Activated naive CD4-positive, alpha-beta T cell treated with Interleukin-2 at 50 U/mL for 16 hours (primary cell): Measurements from ENCODE around the gene FXR2.
"Not testable (repeated sequence)": the region's sequence is repeated elsewhere in the genome, so short reads cannot be mapped to it uniquely, and the experiment has no call there.

Experiments used
- DNase-seq: peaks from one replicate; pipeline ENCODE4 v3.0.0-alpha.2; 2020

The FXR2 gene

GRCh38 chr17:7627250-7628121 lies 12.8 kb upstream of the FXR2 start, which contains the start of gene SAT2:
TSS of gene SAT2 (minus strand) at chr17:7627821. CDS start at chr17:7627635, 186 bp downstream.
- peak; percentile 84 for DNase-seq

DNA sequence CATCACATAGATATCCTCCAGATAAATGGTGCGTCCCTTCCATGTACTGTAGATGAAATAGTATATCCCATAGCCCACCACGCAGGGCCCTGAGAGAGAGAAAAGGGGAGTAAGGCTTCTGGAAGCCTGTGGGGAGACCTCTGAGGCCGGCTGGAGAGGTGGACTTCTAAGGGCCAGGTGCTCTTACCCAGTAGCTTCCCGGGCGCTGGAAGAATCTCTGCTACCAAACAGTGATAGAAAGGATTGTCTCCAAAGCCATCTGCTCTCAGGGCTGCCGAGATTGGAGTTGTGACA lies 12.2 kb upstream of the FXR2 start:
- DNase-seq = no peak

- no peak for DNase-seq
These were observed 11.6 kb upstream of the FXR2 start for GRCh38 chr17:7626307-7626706.

DNA sequence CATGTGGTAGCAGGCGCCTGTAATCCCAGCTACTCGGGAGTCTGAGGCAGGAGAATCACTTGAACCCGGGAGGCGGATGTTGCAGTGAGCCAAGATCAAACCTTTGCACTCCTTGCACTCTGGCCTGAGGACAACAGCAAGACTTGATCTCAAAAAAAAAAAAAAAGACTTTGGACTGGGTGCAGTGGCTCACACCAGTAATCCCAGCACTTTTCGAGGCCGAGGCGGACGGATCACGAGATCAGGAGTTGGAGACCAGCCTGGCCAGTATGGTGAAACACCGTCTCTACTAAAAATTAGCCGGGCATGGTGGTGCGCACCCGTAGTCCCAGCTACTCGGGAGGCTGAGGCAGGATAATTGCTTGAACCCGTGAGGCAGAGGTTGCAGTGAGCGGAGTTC lies 11.1 kb upstream of the FXR2 start:
- DNase-seq = not testable (repeated sequence)

DNA sequence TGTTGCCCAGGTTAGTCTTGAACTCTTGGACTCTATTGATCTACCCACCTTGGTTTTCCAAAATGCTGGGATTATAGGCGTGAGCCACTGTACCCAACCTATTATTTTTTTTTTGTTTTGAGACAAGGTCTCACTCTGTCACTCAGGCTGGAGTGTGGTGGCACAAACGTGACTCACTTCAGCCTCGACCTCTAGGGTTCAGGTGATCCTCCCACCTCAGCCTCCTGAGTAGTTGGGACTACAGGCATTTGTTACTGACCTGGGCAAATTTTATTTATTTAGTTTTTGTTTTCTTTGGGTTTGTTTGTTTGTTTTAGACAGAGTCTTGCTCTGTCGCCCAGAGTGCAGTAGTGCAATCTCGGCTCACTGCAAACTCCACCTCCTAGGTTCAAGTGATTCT lies 9.0 kb upstream of the FXR2 start:
- DNase-seq = no peak

DNA sequence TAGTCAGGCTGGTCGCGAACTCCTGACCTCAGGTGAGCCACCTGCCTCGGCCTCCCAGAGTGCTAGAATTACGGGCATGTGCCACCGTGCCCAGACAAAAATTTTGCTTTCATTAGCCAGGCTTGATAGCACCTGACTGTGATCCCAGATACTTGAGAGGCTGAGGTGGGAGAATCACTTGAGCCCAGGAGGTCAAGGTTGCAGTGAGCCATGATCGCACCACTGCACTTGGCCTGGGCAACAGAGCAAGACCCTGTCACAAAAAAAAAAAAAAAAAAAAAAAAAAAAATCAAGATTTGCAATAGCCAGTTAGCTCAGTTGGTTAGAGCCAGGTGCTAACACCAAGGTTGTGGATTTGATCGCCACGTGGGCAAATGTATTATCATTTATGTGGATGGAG lies 6.1 kb upstream of the FXR2 start:
- DNase-seq = no peak

- DNase-seq = no peak
These were observed 3.9 kb upstream of the FXR2 start for GRCh38 chr17:7618608-7619007.

DNA sequence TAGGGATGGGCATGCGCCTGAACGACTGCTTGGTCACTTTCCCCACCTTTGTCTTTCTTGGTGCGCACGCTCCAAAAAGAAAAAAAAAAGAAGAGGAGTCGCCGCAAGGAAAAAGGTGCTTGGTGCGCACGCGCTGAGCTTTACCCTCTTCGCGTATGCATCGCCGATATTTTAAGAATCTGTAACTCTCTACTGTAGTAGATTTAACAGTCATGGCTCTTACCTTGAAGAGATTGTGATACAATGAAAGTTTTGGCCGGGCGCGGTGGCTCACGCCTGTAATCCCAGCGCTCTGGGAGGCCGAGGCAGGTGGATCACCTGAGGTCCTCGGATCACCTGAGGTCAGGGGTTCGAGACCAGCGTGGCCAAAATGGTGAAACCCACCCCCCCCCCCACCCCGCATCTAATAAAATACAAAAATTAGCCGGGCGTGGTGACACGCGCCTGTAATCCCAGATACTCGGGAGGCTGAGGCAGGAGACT lies 609 bp upstream of the FXR2 start:
- DNase-seq = no peak

- no peak for DNase-seq
These were observed 800 bp downstream of the FXR2 start for GRCh38 chr17:7613769-7614424.

GRCh38 chr17:7612294-7612640 lies 2.4 kb downstream of the FXR2 start:
- DNase-seq = no peak

- DNase-seq = no peak
These were observed 2.9 kb downstream of the FXR2 start for GRCh38 chr17:7611635-7612293.

GRCh38 chr17:7610641-7611040 lies 4.1 kb downstream of the FXR2 start:
- DNase-seq = no peak

DNA sequence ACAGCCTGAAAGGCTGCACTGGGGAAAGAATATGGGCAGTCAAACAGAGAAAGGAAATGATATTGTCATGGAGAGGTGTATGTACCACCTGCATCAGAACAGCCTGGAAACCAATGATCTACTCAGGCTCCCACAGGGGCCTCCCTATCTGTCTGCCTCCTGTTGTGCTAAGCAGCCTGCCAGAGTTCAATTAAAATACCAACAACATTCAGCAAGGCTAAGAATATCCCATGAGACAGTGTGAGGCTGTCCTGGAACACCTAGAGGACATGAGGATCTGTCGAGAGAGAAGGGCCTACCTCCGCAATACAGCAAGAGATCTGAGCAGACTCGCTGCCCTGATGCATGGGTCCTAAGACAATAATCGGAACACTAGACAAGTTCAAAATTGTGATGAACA lies 8.4 kb downstream of the FXR2 start:
- no peak for DNase-seq

DNA sequence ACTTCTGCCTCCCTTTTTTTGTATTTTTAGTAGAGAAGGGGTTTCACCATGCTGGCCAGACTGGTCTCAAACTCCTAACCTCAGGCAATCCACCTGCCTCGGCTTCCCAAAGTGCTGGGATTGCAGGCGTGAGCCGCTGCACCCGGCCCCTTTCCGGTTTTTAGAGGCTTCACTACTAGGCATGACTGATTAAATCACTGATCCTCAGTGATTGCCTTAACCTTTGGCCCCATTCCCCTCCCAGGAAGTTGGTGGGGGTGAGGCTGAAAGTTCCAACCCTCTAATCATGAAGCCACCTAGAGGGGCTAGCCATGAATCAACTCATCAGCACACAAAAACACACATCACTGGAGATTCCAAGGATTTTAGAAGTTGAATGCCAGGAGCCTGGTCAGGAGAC lies 17.1 kb downstream of the FXR2 start:
- DNase-seq = not testable (repeated sequence)

- no peak for DNase-seq
These were observed 21.4 kb downstream of the FXR2 start for GRCh38 chr17:7593296-7593695.

DNA sequence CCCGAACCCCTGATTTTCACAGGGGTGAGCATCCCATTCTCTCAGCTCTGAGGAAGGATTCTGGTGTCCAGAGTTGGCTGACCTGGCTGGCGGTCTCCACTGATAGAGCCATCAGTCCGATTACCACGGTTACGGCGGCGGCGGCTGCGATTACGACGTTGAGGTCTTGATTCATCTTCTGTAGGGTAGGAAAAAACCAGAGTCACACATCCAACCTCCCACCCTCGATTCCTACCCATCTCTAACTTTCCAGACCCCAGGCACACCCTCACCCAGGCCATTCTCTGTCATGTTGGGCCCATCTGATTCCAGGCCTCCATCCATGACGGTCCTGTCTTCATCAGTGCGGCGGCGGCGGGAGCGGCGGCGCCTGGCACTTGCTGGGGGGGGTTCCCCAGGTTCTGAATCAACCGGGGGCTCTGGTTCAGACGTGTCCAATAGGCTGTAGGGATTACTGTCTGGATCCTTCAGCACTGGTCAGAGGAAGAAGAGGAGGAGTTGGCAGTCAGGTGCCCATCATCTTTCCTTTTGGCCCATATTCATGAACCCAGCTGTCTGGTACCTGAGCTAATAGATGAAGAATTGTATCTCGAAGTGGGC lies 22.2 kb downstream of the FXR2 start:
- no peak for DNase-seq

- DNase-seq = no peak
These were observed 23.1 kb downstream of the FXR2 start for GRCh38 chr17:7591596-7591995.

DNA sequence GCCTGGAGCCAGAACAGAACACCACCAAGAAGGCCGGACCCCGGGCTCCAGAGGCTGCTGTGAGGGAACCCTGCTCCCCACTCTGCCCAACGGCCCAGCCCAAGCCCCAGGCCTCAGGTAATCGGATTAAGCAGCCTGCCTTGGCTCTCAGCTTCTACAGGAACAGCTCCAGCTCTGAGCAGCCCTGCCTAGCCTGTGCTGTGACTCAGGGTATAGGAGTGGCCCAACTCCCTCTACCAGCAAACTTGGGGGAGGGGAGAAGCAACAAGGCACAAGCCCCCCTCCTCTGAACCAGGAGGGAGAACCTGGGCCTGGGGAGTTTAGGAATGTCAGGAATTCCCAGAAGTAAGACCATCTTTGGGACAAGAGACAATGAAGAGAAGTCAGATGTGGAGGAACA lies 24.0 kb downstream of the FXR2 start:
- no peak for DNase-seq

GRCh38 chr17:7589891-7590691 lies 24.6 kb downstream of the FXR2 start, which contains the start of gene SOX15:
TSS of gene SOX15 (minus strand) at chr17:7590094. CDS start at chr17:7589676, 418 bp downstream.
- DNase-seq = no peak

DNA sequence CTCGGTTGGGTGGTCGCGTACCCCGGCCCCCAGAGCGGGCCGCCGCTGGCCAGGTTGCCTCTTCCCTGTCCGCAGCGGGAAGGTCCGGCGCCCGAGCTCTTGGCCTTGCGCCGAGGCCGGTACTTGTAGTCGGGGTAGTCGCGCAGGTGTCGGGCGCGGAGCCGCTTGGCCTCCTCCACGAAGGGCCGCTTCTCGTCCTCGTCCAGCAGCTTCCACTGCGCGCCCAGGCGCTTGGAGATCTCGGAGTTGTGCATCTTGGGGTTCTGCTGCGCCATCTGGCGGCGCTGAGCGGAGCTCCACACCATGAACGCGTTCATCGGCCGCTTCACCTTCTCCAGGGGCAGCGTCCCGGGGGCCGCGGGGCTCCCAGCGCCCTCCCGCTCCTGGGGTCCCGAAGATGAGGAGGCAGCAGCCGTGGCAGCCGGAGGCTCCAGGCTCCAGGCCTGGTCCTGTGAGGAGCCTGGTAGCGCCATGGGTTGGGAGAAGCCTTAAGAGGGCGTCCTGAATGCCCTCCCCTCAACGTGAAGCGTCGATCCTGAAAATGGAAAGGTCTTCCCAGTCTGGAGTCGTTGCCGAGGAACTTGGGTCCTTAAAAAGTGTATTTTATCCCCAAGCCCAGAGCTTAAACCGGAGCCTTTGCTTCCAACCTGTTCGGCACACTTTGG lies 25.4 kb downstream of the FXR2 start:
- DNase-seq = peak; percentile 67

DNA sequence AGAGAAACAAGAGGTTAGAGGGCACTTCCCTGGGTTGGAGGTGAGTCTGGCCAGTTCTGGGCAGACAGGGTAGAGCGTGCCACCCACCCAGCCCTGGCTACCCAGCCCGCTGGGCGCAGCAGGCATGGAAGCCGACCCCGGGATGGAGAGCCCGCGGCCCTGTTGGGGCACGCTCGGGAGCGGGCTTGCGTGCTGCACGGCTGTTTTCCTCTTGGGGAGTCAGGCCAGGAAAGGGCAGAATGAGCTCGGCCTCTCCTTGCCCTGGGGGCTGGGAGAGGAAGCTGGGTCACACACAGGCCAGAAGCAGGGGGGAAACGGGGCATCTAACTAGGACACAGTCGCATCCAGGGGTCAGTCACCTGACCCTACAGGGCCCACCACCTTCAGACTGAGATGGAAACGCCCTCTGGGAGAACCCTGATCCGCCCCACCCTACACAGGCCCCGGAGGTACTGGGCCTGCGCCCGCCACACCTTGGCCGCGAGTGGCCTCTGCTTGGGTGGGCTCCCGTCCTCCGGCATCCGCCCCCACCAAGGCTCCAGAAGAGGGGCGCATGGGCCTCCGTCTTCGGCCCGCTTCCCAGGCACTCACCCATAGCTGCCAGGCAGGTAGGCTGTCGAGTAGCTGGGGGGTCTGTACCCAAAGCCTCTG lies 26.0 kb downstream of the FXR2 start:
- DNase-seq = no peak
